H9 (cell line): ENCODE results near the gene ZNF184. TPM values are rescaled to one million over a fixed set of nuclear protein-coding genes. Genes with fewer than 3 reads are reported as not detected.

Experiments used
- DNase-seq: peaks from one replicate; pipeline ENCODE4 v3.0.0-alpha.2; 2017
- H2AFZ ChIP-seq: one replicate; pipeline ENCODE4 v1.6.1; 2013; ENCODE audit warnings: mild to moderate bottlenecking, low read length, control low read depth, moderate library complexity
- H2AK5ac ChIP-seq: 2 replicates; pipeline ENCODE4 v1.6.1; 2013; ENCODE audit warnings: low read length, control low read depth, mixed read lengths; ENCODE audit not compliant: insufficient read length
- H2BK120ac ChIP-seq: one replicate; pipeline ENCODE4 v1.6.1; 2013; ENCODE audit warnings: low read depth, mild to moderate bottlenecking, low read length, control low read depth, inconsistent platforms; ENCODE audit not compliant: poor library complexity, severe bottlenecking
- H2BK12ac ChIP-seq: 2 replicates; pipeline ENCODE4 v1.6.1; 2013; ENCODE audit warnings: low read length, control low read depth, mixed read lengths, low read depth; ENCODE audit not compliant: insufficient read length
- H2BK15ac ChIP-seq: 2 replicates; pipeline ENCODE4 v1.6.1; 2013; ENCODE audit warnings: low read depth, low read length, control low read depth
- H2BK20ac ChIP-seq: one replicate; pipeline ENCODE4 v1.6.1; 2013; ENCODE audit warnings: low read depth, mild to moderate bottlenecking, low read length, control low read depth, inconsistent platforms; ENCODE audit not compliant: poor library complexity, severe bottlenecking
- H2BK5ac ChIP-seq: 2 replicates; pipeline ENCODE4 v1.6.1; 2013; ENCODE audit warnings: low read length, control low read depth, mixed read lengths; ENCODE audit not compliant: insufficient read length
- H3K14ac ChIP-seq: 2 replicates; pipeline ENCODE4 v1.6.1; 2013; ENCODE audit warnings: low read length, control low read depth; ENCODE audit not compliant: insufficient read depth
- H3K18ac ChIP-seq: 2 replicates; pipeline ENCODE4 v1.6.1; 2013; ENCODE audit warnings: low read depth, mild to moderate bottlenecking, mixed read lengths, low read length, control low read depth; ENCODE audit not compliant: insufficient read length
- H3K23ac ChIP-seq: 2 replicates; pipeline ENCODE4 v1.6.1; 2013; ENCODE audit warnings: low read length, control low read depth, mixed read lengths, low read depth; ENCODE audit not compliant: insufficient read length
- H3K23me2 ChIP-seq: 2 replicates; pipeline ENCODE4 v1.6.1; 2013; ENCODE audit warnings: low read depth, mild to moderate bottlenecking, mixed read lengths, low read length, control low read depth; ENCODE audit not compliant: insufficient read length, poor library complexity, severe bottlenecking
- H3K27ac ChIP-seq: 2 replicates; pipeline ENCODE4 v1.5.1; 2013; ENCODE audit warnings: low read length, control low read depth, mixed read lengths, low read depth; ENCODE audit not compliant: insufficient read length
- H3K27me3 ChIP-seq: 2 replicates; pipeline ENCODE4 v1.6.1; 2013; ENCODE audit warnings: low read length, control low read depth, inconsistent platforms; ENCODE audit not compliant: insufficient read depth
- H3K4ac ChIP-seq: 2 replicates; pipeline ENCODE4 v1.6.1; 2013; ENCODE audit warnings: low read depth, mild to moderate bottlenecking, control low read depth, inconsistent platforms, low read length, moderate library complexity
- H3K4me1 ChIP-seq: 2 replicates; pipeline ENCODE4 v1.6.1; 2013; ENCODE audit warnings: low read length, control low read depth, inconsistent platforms; ENCODE audit not compliant: insufficient read depth
- H3K4me2 ChIP-seq: 2 replicates; pipeline ENCODE4 v1.6.1; 2013; ENCODE audit warnings: low read length, control low read depth, mixed read lengths; ENCODE audit not compliant: insufficient read length, insufficient read depth
- H3K56ac ChIP-seq: 2 replicates; pipeline ENCODE4 v1.6.1; 2013; ENCODE audit warnings: low read depth, mild to moderate bottlenecking, mixed read lengths, low read length, control low read depth; ENCODE audit not compliant: insufficient read length
- H3K79me1 ChIP-seq: 2 replicates; pipeline ENCODE4 v1.6.1; 2013; ENCODE audit warnings: low read depth, mild to moderate bottlenecking, moderate library complexity, low read length, control low read depth, inconsistent platforms; ENCODE audit not compliant: insufficient read depth, poor library complexity, severe bottlenecking
- H3K79me2 ChIP-seq: 2 replicates; pipeline ENCODE4 v1.6.1; 2013; ENCODE audit warnings: low read length, control low read depth, inconsistent platforms; ENCODE audit not compliant: insufficient read depth
- H3K9ac ChIP-seq: 2 replicates; pipeline ENCODE4 v1.6.1; 2013; ENCODE audit warnings: low read length, control low read depth, mixed read lengths; ENCODE audit not compliant: insufficient read length; ENCODE audit errors: extremely low read depth
- H3K9me3 ChIP-seq: one replicate; pipeline ENCODE4 v1.6.1; 2013; ENCODE audit warnings: low read depth, low read length, inconsistent platforms; ENCODE audit not compliant: control insufficient read depth
- H3T11ph ChIP-seq: one replicate; pipeline ENCODE4 v1.6.1; 2013; ENCODE audit warnings: mild to moderate bottlenecking, low read length, control low read depth, inconsistent platforms
- H4K20me1 ChIP-seq: one replicate; pipeline ENCODE4 v1.6.1; 2013; ENCODE audit not compliant: control insufficient read depth, insufficient read length, insufficient read depth
- H4K5ac ChIP-seq: 2 replicates; pipeline ENCODE4 v1.6.1; 2013; ENCODE audit warnings: low read depth, mild to moderate bottlenecking, mixed read lengths, low read length, control low read depth; ENCODE audit not compliant: insufficient read length
- H4K8ac ChIP-seq: replicated peaks from 2 replicates; pipeline ENCODE4 v1.6.1; 2013; ENCODE audit warnings: low read length, control low read depth, mixed read lengths, low read depth; ENCODE audit not compliant: insufficient read length
- H4K91ac ChIP-seq: 2 replicates; pipeline ENCODE4 v1.6.1; 2013; ENCODE audit warnings: low read depth, mild to moderate bottlenecking, moderate library complexity, mixed read lengths, low read length, control low read depth; ENCODE audit not compliant: insufficient read length
- H3K27ac Mint-ChIP-seq, 3 experiments: 2 replicates in 2 of 3; 3 replicates in 1 of 3; pipeline ENCODE4 v1.8.0; 2020 to 2021; ENCODE audit warnings: mixed read lengths in 3 of 3, mild to moderate bottlenecking in 1 of 3, moderate library complexity in 1 of 3
- H3K27me3 Mint-ChIP-seq: 2 replicates; pipeline ENCODE4 v1.8.0; 2021; ENCODE audit warnings: low read depth, mild to moderate bottlenecking, moderate library complexity, mixed read lengths
- H3K36me3 Mint-ChIP-seq, 3 experiments: 2 replicates in 2 of 3; 3 replicates in 1 of 3; pipeline ENCODE4 v1.8.0; 2020 to 2021; ENCODE audit warnings: low read depth in 3 of 3, mixed read lengths in 3 of 3; ENCODE audit not compliant: insufficient read depth in 1 of 3
- H3K4me1 Mint-ChIP-seq, 2 experiments: 2 replicates each; pipeline ENCODE4 v1.8.0; 2020; ENCODE audit warnings: mixed read lengths in 2 of 2
- H3K4me3 Mint-ChIP-seq, 2 experiments: 2 replicates in 1 of 2; 3 replicates in 1 of 2; pipeline ENCODE4 v1.8.0; 2020 to 2021; ENCODE audit warnings: mild to moderate bottlenecking in 2 of 2, mixed read lengths in 2 of 2, moderate library complexity in 1 of 2
- H3K9me3 Mint-ChIP-seq, 2 experiments: 2 replicates in 1 of 2; 3 replicates in 1 of 2; pipeline ENCODE4 v1.8.0; 2020; ENCODE audit warnings: mild to moderate bottlenecking in 2 of 2, mixed read lengths in 2 of 2, moderate library complexity in 1 of 2
- WGBS: extraction: QIAGEN DNeasy Blood & Tissue Kit; methylation state at CpG from one replicate; pipeline ENCODE4 v1.1.7; 2013; ENCODE audit warnings: missing lambda C conversion rate, low lambda C conversion rate, mixed read lengths; ENCODE audit not compliant: insufficient read length; ENCODE audit errors: extremely low coverage; 5-methylcytosine and 5-hydroxymethylcytosine counted together
- total RNA-seq: library from RNA; stranded (reverse); gene quantifications from 2 replicates; pipeline ENCODE4 v1.2.1, GENCODE V29; 2021
- TF ChIP-seq, protein P1 (sequence below): fragments of 200-600 bp; sonication (generic); conservative IDR thresholded peaks from 3 replicates; pipeline ENCODE4 v1.8.0; 2021; ENCODE audit warnings: antibody characterized with exemption, mild to moderate bottlenecking

ZNF184 gene
- total RNA-seq, 1 experiment from 2014 or later: 6.3 TPM

DNA sequence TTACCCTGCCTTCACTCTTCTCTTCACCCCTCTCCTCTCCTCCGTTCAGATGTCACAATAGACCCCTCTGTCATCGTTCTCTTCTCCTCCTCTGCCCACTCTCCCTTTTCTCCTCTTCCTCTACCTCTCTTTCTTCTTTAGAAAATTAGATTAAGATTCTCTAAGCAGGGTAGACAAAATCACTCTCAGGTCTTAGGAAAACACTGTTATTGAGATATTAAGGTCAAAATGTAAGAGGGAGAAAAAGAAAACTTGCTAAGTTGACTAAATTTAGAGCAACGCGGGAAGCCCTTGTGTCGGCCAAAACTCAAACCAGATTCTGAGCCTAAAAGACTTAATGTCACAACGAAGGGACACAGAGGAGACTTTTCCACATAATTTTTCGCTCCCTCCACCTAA lies 22.1 kb upstream of the ZNF184 start:
- no peak overlapping the region for H3K4ac ChIP-seq
- no peak overlapping the region for H2BK12ac ChIP-seq
- peaks cover 17% of the 10 kb centered on the region for H3K27me3 Mint-ChIP-seq
- H3K79me1 ChIP-seq: no peaks in the 10 kb centered on the region
- no peak overlapping the region for H3K23ac ChIP-seq
- no peak overlapping the region for H3K56ac ChIP-seq
- H2BK120ac ChIP-seq: no peak overlapping the region
- H3K36me3 Mint-ChIP-seq: no peaks in the 10 kb centered on the region
- no peak overlapping the region for H3K14ac ChIP-seq
- peaks cover 5 to 6% of the 10 kb centered on the region in 2 experiments; a peak in 3 of 4 replicates for H3K4me1 Mint-ChIP-seq
- H2AFZ ChIP-seq: peak overlapping the region; percentile 72
- no peak overlapping the region for H3K27ac ChIP-seq
- H4K5ac ChIP-seq: no peak overlapping the region
- no peak overlapping the region for H2AK5ac ChIP-seq
- H3K18ac ChIP-seq: no peak overlapping the region
- no peak for DNase-seq
- no peak overlapping the region for H4K8ac ChIP-seq
- TF ChIP-seq, protein P1, sequence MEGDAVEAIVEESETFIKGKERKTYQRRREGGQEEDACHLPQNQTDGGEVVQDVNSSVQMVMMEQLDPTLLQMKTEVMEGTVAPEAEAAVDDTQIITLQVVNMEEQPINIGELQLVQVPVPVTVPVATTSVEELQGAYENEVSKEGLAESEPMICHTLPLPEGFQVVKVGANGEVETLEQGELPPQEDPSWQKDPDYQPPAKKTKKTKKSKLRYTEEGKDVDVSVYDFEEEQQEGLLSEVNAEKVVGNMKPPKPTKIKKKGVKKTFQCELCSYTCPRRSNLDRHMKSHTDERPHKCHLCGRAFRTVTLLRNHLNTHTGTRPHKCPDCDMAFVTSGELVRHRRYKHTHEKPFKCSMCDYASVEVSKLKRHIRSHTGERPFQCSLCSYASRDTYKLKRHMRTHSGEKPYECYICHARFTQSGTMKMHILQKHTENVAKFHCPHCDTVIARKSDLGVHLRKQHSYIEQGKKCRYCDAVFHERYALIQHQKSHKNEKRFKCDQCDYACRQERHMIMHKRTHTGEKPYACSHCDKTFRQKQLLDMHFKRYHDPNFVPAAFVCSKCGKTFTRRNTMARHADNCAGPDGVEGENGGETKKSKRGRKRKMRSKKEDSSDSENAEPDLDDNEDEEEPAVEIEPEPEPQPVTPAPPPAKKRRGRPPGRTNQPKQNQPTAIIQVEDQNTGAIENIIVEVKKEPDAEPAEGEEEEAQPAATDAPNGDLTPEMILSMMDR: no peak
- no peak overlapping the region for H2BK5ac ChIP-seq
- peak overlapping the region in 1 of 3 experiments; percentile 71; a peak in 1 of 7 replicates for H3K27ac Mint-ChIP-seq
- peak overlapping the region; percentile 88 to 95 for H3K4me3 Mint-ChIP-seq
- H3K79me2 ChIP-seq: no peaks in the 10 kb centered on the region
- peaks cover 0 to 2% of the 10 kb centered on the region in 2 experiments; a peak in 1 of 5 replicates for H3K9me3 Mint-ChIP-seq
- H4K91ac ChIP-seq: no peak overlapping the region
- H3K9me3 ChIP-seq: no peaks in the 10 kb centered on the region
- H3K4me2 ChIP-seq: peak overlapping the region; percentile 43
- no CpG with 5 or more reads among the region's 7 CpGs for WGBS
- peaks cover 7% of the 10 kb centered on the region for H3K23me2 ChIP-seq
- H4K20me1 ChIP-seq: no peaks in the 10 kb centered on the region
- peak overlapping the region; percentile 59 for H3K9ac ChIP-seq
- no peak overlapping the region for H3T11ph ChIP-seq
- no peaks in the 10 kb centered on the region; the same call in 1 of the 2 replicates for H3K4me1 ChIP-seq
- no peaks in the 10 kb centered on the region for H3K27me3 ChIP-seq
- H2BK20ac ChIP-seq: no peak overlapping the region
- no peak overlapping the region for H2BK15ac ChIP-seq
